Hair follicle dermal papilla cell (primary cell): Measurements from ENCODE around the gene NFX1. TPM values are rescaled to one million over a fixed set of nuclear protein-coding genes. Genes with fewer than 3 reads are reported as not detected.

Experiments used
- small RNA-seq: library from RNA; depleted of rRNA; stranded (forward); fragments of <200 nt; gene quantifications from one replicate; pipeline ENCODE3, GENCODE V24; 2012
- total RNA-seq: library from RNA; depleted of rRNA; stranded (reverse); fragments of >200 nt; gene quantifications from 2 replicates; pipeline ENCODE4 v1.2.3, GENCODE V29; 2012

Gene NFX1
- total RNA-seq: 38.3 and 40.3 TPM in 2 replicates

DNA sequence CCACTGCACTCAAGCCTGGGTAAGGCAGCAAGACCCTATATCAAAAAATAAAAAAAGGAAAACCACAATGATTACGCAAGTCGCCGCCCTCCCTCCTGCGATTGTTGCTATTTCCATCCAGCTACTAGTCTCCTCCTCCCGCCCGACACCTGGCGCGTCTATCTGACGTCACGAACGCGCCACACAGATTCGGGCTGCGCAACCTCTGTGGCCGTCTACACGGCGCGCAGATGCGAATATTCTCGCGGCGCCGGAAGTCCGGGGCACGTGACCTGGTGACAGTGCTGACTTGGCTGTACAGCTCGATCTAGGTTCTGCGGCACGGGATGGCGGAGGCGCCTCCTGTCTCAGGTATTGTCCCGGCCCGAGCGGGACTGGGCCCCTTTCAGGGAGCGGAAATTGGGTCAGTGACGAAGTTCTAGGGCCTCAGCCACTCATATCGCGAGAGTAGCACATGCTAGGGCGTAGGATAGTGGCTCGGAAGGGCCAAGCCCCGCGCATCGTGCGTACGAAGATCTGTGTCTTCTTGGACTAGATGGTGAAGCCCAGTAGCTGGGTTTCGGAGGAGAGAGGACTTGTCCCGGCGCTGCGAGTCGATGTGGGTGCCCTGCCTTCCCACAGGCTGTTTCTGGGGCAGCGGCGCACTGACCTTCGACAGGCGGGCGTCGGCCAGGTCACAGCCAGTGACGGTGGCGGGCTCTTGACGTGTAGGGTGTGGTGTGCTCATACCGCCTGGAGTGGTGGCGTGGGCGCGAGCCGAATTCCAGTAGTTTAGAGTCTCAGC lies at the start of gene NFX1:
Gene NFX1 (plus strand): TSS at position 270 of the 784 bp plus-strand sequence. CDS start 57 bp downstream, at position 327.

GRCh38 chr9:33264473-33265177 lies 25.7 kb upstream of the NFX1 start, which contains the start of the genes BAG1 and CHMP5:
Gene BAG1 (minus strand): TSS chr9:33264708.
Gene CHMP5 (plus strand): TSS chr9:33265049. CDS start chr9:33265079, 30 bp downstream.

GRCh38 chr9:33402371-33402770 lies 112.1 kb downstream of the NFX1 start, which contains the start of gene AQP7:
Gene AQP7 (minus strand): TSS chr9:33402568. CDS start chr9:33401262, 1,306 bp downstream.

Small RNA genes lying within 50 kb of the gene (small RNA-seq; reads per million reads assigned to genes)
- not detected for gene RF00019

Other genes with a start within 250 kb of the NFX1 start
- 29.3 and 30.3 TPM in 2 replicates for gene SMU1, start 213.8 kb upstream of the NFX1 start, total RNA-seq
- gene B4GALT1, start 123.2 kb upstream of the NFX1 start, total RNA-seq: 95.8 and 98.5 TPM in 2 replicates
- not detected in 2 replicates for gene SPINK4, start 50.3 kb upstream of the NFX1 start, total RNA-seq
- 21.9 and 25.0 TPM in 2 replicates for gene BAG1, start 25.8 kb upstream of the NFX1 start, total RNA-seq
- gene CHMP5, start 25.5 kb upstream of the NFX1 start, total RNA-seq: 45.6 and 55.6 TPM in 2 replicates
- not detected in 2 replicates for gene AQP7, start 112.1 kb downstream of the NFX1 start, total RNA-seq
- gene AQP3, start 157.1 kb downstream of the NFX1 start, total RNA-seq: 0.24 and 0.32 TPM in 2 replicates
- gene NOL6, start 183.4 kb downstream of the NFX1 start, total RNA-seq: 32.9 and 34.9 TPM in 2 replicates
- not detected in 2 replicates for gene ANKRD18B, start 233.7 kb downstream of the NFX1 start, total RNA-seq